ENCODE measurements around the gene CHTOP.

CHTOP gene

GRCh38 chr1:153609585-153609907, 24.3 kb upstream of the CHTOP start:
- Mint-ChIP-seq H3K27me3 (no peaks in the 10 kb centered on the region), H3K36me3 (no peaks in the 10 kb centered on the region)

GRCh38 chr1:153610334-153610733, 23.5 kb upstream of the CHTOP start:
- Mint-ChIP-seq H3K4me1 (no peaks in the 10 kb centered on the region), H3K27me3 (no peaks in the 10 kb centered on the region), H3K4me3 (no peak overlapping the region), H3K9me3 (no peaks in the 10 kb centered on the region), H3K36me3 (no peaks in the 10 kb centered on the region), H3K27ac (no peak overlapping the region)

More at GRCh38 chr1:153609585-153609907, 24.3 kb upstream of the CHTOP start:
- no peak overlapping the region for H3K27ac Mint-ChIP-seq
- H3K9me3 Mint-ChIP-seq, result no peaks in the 10 kb centered on the region
- H3K4me3 Mint-ChIP-seq, result no peak overlapping the region
- H3K4me1 Mint-ChIP-seq, result no peaks in the 10 kb centered on the region

GRCh38 chr1:153610811-153611301, 23.0 kb upstream of the CHTOP start:
- no peaks in the 10 kb centered on the region for H3K27me3 Mint-ChIP-seq
- H3K27ac Mint-ChIP-seq, result no peak overlapping the region
- no peaks in the 10 kb centered on the region for H3K4me1 Mint-ChIP-seq
- H3K4me3 Mint-ChIP-seq, result no peak overlapping the region
- no peaks in the 10 kb centered on the region for H3K9me3 Mint-ChIP-seq
- no peaks in the 10 kb centered on the region for H3K36me3 Mint-ChIP-seq

- no peaks in the 10 kb centered on the region for H3K27me3 Mint-ChIP-seq
- no peaks in the 10 kb centered on the region for H3K36me3 Mint-ChIP-seq
- no peaks in the 10 kb centered on the region for H3K9me3 Mint-ChIP-seq
- no peak overlapping the region for H3K4me3 Mint-ChIP-seq
- no peak overlapping the region for H3K27ac Mint-ChIP-seq
- H3K4me1 Mint-ChIP-seq, result no peaks in the 10 kb centered on the region
Measured at GRCh38 chr1:153611356-153611755, 22.5 kb upstream of the CHTOP start.

DNA sequence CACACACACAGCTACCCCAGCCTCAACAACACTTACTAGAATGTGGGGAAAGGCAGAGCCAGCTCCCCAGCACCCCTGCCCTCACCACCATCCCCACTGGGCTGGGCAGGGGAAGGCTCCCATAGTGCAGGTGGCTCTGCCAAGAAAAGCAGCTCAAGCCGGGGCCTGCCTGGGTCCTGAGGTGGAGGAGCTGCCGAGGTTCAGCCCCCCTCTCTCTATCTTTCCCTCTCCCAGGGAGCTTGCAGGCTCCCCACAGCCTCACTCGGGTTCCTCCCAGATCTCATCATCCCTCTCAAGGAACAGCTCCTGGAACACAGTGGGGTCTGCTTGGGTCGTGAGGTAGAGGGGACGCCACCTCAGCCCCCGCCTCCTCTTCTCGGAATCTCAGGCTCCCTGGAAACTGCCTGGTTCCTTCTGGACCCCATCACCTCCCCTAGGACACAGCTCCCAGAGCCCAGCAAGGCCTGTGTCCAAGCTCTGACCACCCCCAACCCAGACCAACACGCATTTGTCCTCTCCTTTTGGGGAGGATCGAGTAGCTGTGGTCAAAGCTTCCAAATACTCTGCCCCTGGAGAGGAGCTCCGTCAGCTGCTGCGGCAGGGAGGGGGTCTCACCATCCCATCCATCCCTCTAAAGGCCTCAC, 21.6 kb upstream of the CHTOP start:
- no peaks in the 10 kb centered on the region for H3K27me3 Mint-ChIP-seq
- H3K4me1 Mint-ChIP-seq, result no peaks in the 10 kb centered on the region
- H3K27ac Mint-ChIP-seq, result no peak overlapping the region
- no peaks in the 10 kb centered on the region for H3K36me3 Mint-ChIP-seq
- no peaks in the 10 kb centered on the region for H3K9me3 Mint-ChIP-seq
- no peak overlapping the region for H3K4me3 Mint-ChIP-seq

DNA sequence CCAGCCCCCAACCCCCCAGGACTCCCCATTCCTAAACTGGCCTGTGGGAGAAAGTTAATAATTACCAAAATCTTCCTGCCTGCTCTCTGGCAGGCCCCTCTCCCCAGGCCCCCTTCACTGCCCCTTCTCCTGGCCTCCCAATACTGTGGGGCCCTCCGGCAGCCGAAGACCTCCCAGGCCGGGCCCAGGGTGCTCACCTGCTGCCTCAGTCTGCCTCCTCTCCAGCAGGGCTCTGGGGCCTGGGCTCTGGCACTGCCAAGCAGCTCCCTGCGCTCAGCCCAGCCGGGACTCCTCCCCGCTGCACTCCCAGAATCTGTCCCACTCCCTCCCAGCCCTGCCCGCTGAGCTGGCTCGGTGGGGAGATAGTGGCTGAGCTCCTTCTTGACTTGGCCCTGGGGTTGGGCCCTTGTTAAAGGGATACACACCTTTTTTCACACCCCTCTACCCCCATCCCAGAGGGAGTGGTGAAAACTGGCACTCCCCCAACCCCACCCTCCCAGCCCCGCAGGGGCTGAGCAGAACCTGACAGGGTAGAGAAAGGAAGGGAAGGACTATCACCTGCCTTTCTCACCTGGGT, 21.0 kb upstream of the CHTOP start, which contains the start of gene S100A16:
Gene S100A16, minus strand, starts transcription at position 383 of the 577 bp plus-strand sequence. CDS start 4,986 bp downstream, outside the sequence.
- Mint-ChIP-seq H3K9me3 (no peaks in the 10 kb centered on the region), H3K27ac (no peak within 1 kb of the TSS), H3K27me3 (no peaks in the 10 kb centered on the region), H3K4me3 (no peak within 1 kb of the TSS), H3K36me3 (no peaks in the 10 kb centered on the region), H3K4me1 (peaks cover 3% of the 10 kb centered on the region)

GRCh38 chr1:153613406-153613805, 20.5 kb upstream of the CHTOP start:
- no peaks in the 10 kb centered on the region for H3K9me3 Mint-ChIP-seq
- no peaks in the 10 kb centered on the region for H3K36me3 Mint-ChIP-seq
- H3K4me3 Mint-ChIP-seq, result no peak overlapping the region
- no peak overlapping the region for H3K27ac Mint-ChIP-seq
- no peaks in the 10 kb centered on the region for H3K27me3 Mint-ChIP-seq
- H3K4me1 Mint-ChIP-seq, result peaks cover 3% of the 10 kb centered on the region

DNA sequence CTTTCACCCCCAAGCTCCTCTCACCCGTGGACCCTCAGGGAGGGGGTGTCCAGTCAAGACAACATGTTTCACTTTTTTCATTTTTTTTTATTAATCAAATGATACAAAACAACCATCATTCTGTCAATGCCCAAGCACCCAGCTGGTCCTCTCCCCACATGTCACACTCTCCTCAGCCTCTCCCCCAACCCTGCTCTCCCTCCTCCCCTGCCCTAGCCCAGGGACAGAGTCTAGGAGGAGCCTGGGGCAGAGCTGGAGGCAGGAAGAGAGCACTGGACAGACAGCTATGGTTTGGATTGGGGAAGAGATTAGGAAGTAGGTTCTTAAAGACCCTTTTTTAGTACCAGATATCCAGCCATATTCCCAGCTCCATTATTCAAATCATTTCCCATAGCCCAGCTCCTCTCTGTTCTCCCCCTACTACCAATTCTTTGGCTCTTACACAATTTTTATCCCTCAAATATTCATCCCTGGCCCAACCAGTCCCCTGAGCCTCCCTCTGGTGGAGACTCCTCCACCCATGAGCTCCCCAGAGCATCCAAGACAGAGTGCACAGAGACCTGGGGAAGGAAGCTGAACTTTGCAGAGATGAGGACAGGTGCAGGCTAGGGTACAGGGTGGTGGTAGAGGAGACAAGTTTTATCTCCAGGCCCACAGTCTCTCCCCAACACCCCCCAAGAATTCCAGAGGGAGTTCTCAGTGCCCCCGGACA, 19.5 kb upstream of the CHTOP start:
- no peaks in the 10 kb centered on the region for H3K36me3 Mint-ChIP-seq
- peaks cover 3% of the 10 kb centered on the region for H3K4me1 Mint-ChIP-seq
- H3K27ac Mint-ChIP-seq, result no peak overlapping the region
- H3K27me3 Mint-ChIP-seq, result no peaks in the 10 kb centered on the region
- no peaks in the 10 kb centered on the region for H3K9me3 Mint-ChIP-seq
- H3K4me3 Mint-ChIP-seq, result no peak overlapping the region

DNA sequence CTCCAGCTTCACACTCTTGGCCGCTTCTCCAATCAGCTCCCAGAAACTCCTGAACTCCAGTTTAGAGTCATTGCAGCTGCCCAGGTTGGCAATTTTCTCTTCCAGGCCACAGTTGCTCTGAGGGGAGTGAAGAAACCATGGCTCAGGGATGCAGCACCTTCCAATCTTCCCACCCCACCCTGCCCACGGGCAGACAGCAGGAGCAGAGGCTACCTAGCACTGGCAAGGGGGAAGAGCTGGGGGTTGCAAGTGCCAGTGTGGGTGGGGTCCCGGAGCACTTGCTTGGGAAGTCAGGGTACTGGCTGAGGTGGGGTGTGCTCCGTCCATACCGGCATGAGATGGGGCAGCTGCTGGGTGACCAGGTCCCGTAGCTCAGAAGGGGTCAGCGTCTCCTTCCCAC, 19.0 kb upstream of the CHTOP start:
- Mint-ChIP-seq H3K9me3 (no peaks in the 10 kb centered on the region), H3K27me3 (no peaks in the 10 kb centered on the region), H3K27ac (no peak overlapping the region), H3K36me3 (no peaks in the 10 kb centered on the region), H3K4me1 (peaks cover 3% of the 10 kb centered on the region), H3K4me3 (no peak overlapping the region)

GRCh38 chr1:153615406-153615805, 18.5 kb upstream of the CHTOP start:
- no peaks in the 10 kb centered on the region for H3K9me3 Mint-ChIP-seq
- peaks cover 3% of the 10 kb centered on the region for H3K4me1 Mint-ChIP-seq
- no peak overlapping the region for H3K4me3 Mint-ChIP-seq
- peak overlapping the region; percentile 15 for H3K27ac Mint-ChIP-seq
- H3K36me3 Mint-ChIP-seq, result no peaks in the 10 kb centered on the region
- H3K27me3 Mint-ChIP-seq, result no peaks in the 10 kb centered on the region

GRCh38 chr1:153616144-153616916, 17.5 kb upstream of the CHTOP start, which contains the start of gene S100A14:
Gene S100A14 (minus strand): TSS chr1:153616325. CDS start chr1:153615858, 467 bp downstream.
- no peak within 1 kb of the TSS for H3K4me3 Mint-ChIP-seq
- no peaks in the 10 kb centered on the region for H3K36me3 Mint-ChIP-seq
- peaks cover 3% of the 10 kb centered on the region for H3K4me1 Mint-ChIP-seq
- peak within 1 kb of the TSS; percentile 15 for H3K27ac Mint-ChIP-seq
- no peaks in the 10 kb centered on the region for H3K27me3 Mint-ChIP-seq
- H3K9me3 Mint-ChIP-seq, result no peaks in the 10 kb centered on the region

GRCh38 chr1:153616917-153617311, 17.0 kb upstream of the CHTOP start:
- no peak overlapping the region for H3K4me3 Mint-ChIP-seq
- no peaks in the 10 kb centered on the region for H3K36me3 Mint-ChIP-seq
- no peak overlapping the region for H3K27ac Mint-ChIP-seq
- H3K4me1 Mint-ChIP-seq, result peaks cover 3% of the 10 kb centered on the region
- no peaks in the 10 kb centered on the region for H3K9me3 Mint-ChIP-seq
- H3K27me3 Mint-ChIP-seq, result no peaks in the 10 kb centered on the region

- Mint-ChIP-seq H3K9me3 (no peaks in the 10 kb centered on the region), H3K4me1 (peaks cover 3% of the 10 kb centered on the region), H3K27ac (no peak overlapping the region), H3K4me3 (no peak overlapping the region), H3K27me3 (no peaks in the 10 kb centered on the region), H3K36me3 (no peaks in the 10 kb centered on the region)
Measured at GRCh38 chr1:153617663-153618062, 16.2 kb upstream of the CHTOP start.

- H3K36me3 Mint-ChIP-seq, result no peaks in the 10 kb centered on the region
- no peak overlapping the region for H3K27ac Mint-ChIP-seq
- no peak overlapping the region for H3K4me3 Mint-ChIP-seq
- H3K27me3 Mint-ChIP-seq, result no peaks in the 10 kb centered on the region
- no peaks in the 10 kb centered on the region for H3K9me3 Mint-ChIP-seq
- peaks cover 3% of the 10 kb centered on the region for H3K4me1 Mint-ChIP-seq
Measured at GRCh38 chr1:153619171-153619570, 14.7 kb upstream of the CHTOP start.

GRCh38 chr1:153623101-153623500, 10.8 kb upstream of the CHTOP start:
- H3K9me3 Mint-ChIP-seq, result no peaks in the 10 kb centered on the region
- H3K36me3 Mint-ChIP-seq, result no peaks in the 10 kb centered on the region
- H3K4me1 Mint-ChIP-seq, result no peaks in the 10 kb centered on the region
- peaks cover 4% of the 10 kb centered on the region for H3K27me3 Mint-ChIP-seq
- no peak overlapping the region for H3K4me3 Mint-ChIP-seq
- no peak overlapping the region for H3K27ac Mint-ChIP-seq
